Ectodermal cell (in vitro differentiated cells): ENCODE measurements around the gene CCNG2.

Source experiments
- H3K27ac ChIP-seq: 2 replicates; pipeline ENCODE4 v1.7.0; 2013; ENCODE audit warnings: mild to moderate bottlenecking, low read depth, low read length; ENCODE audit not compliant: insufficient read depth, poor library complexity, severe bottlenecking
- H3K27me3 ChIP-seq: 2 replicates; pipeline ENCODE4 v1.7.0; 2013; ENCODE audit warnings: mild to moderate bottlenecking, low read length; ENCODE audit not compliant: insufficient read depth, control insufficient read depth, poor library complexity, severe bottlenecking
- H3K36me3 ChIP-seq: one replicate; pipeline ENCODE4 v1.7.0; 2013; ENCODE audit warnings: low read length; ENCODE audit not compliant: control insufficient read depth, insufficient read depth
- H3K4me1 ChIP-seq: one replicate; pipeline ENCODE4 v1.7.0; 2013; ENCODE audit warnings: low read length; ENCODE audit not compliant: control insufficient read depth, insufficient read depth
- H3K4me3 ChIP-seq: 2 replicates; pipeline ENCODE4 v1.7.0; 2013; ENCODE audit warnings: low read depth, low read length, control low read depth; ENCODE audit not compliant: insufficient read depth
- H3K9me3 ChIP-seq: 2 replicates; pipeline ENCODE4 v1.7.0; 2013; ENCODE audit warnings: mild to moderate bottlenecking, low read length, moderate library complexity; ENCODE audit not compliant: control insufficient read depth
- WGBS, 2 experiments: methylation state at CpG; one replicate each; pipeline ENCODE4 v1.1.7; 2013; ENCODE audit warnings: missing lambda C conversion rate in 2 of 2; 5-methylcytosine and 5-hydroxymethylcytosine counted together

Gene CCNG2

DNA sequence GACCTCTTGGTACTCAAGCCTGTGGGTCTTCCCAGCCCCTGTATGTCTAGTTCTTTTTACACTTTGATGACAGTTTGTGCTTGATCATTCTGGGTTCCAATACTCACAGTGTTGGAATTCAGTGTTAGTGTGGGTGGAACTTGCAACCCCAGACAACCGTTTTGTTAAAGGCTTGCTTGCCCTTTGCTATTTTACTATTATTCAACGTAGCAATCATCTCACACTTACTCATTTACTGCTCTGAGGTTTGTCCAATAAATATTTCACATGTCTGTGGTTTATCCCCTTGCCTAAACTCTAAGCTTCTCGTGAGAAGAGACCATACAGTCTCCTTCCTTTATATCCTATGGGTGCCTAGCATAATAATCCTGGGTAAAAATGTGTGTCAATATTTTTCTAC lies 15.3 kb downstream of the CCNG2 start:
- Histone ChIP-seq H3K4me1 (peaks cover 45% of the 10 kb centered on the region), H3K4me3 (no peak overlapping the region), H3K9me3 (no peaks in the 10 kb centered on the region), H3K27ac (no peak overlapping the region), H3K27me3 (no peaks in the 10 kb centered on the region), H3K36me3 (peaks cover 26% of the 10 kb centered on the region)
- WGBS, 2 experiments: 87 to 89% methylated on average over 3 of the region's 3 CpGs

DNA sequence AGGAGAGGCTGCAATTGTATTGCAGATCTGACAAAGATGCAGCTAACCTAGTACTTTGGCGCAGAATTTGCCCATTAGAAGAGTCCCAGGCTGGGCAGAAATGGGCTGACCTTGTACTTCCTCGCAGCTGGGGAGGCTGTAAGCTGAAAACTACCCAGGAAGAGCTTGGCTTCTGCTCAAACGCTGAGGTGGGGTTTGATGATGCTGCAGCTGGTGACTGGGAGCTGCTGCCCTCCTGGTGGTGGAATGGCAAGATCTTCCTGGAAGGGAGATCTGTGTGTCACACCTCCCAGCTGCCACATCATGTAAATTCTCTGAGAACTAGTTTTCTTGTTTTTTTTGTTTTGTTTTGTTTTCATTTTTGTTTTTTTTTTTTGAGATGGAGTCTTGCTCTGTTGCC lies 17.4 kb downstream of the CCNG2 start:
- H3K36me3 ChIP-seq: peaks cover 16% of the 10 kb centered on the region
- H3K4me1 ChIP-seq: peaks cover 46% of the 10 kb centered on the region
- H3K9me3 ChIP-seq: no peaks in the 10 kb centered on the region
- no peak overlapping the region for H3K27ac ChIP-seq
- 76 to 80% methylated on average over 3 of the region's 3 CpGs for WGBS, 2 experiments
- no peak overlapping the region for H3K4me3 ChIP-seq
- H3K27me3 ChIP-seq: no peaks in the 10 kb centered on the region

DNA sequence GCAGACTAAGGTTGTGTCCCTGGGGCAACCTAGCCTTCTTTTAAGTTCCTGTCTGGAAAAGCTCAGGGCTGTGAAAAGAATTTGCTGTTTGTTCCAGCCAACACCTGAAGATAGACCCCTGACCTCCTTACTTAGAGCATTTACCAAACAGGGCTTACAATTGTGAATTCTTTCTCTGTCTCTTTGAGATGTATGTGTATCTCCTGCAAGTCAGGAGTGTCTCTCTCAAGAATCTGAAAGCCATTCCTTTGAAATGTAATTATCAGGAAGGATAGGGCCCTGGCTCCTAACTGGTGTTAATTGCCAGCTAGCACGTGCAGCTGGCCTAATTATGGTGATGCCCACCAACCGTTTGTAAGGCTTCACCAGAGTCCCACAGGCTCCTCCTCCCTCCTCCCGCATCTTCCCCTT lies 18.2 kb downstream of the CCNG2 start:
- no peaks in the 10 kb centered on the region for H3K9me3 ChIP-seq
- WGBS, 2 experiments: 0 to 2% methylated on average over 3 of the region's 3 CpGs
- peaks cover 8% of the 10 kb centered on the region for H3K36me3 ChIP-seq
- H3K27me3 ChIP-seq: no peaks in the 10 kb centered on the region
- peak overlapping the region; percentile 77 for H3K27ac ChIP-seq
- H3K4me1 ChIP-seq: peaks cover 48% of the 10 kb centered on the region
- no peak overlapping the region for H3K4me3 ChIP-seq

DNA sequence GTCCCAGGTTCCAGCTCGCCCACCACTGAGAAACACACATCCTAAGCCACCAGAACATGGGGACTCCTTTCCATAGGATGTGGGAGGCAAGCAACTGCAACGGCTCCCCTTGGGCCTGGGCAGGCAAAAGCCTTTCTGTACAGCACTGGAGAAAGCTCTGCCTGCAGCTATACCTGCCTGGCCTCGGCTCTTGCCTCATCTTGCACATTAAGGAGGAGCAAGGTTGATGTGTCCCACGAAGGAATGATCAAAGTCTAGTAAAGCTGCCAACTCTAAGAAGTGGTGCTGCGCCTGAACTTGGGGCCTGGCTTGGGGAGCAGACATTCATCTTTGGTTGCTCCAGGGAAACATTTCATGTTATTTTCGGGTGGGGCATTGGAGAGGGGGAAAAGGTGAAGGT lies 19.6 kb downstream of the CCNG2 start:
- H3K27me3 ChIP-seq: no peaks in the 10 kb centered on the region
- 63% methylated on average over 6 of the region's 6 CpGs for WGBS, 2 experiments
- no peaks in the 10 kb centered on the region for H3K36me3 ChIP-seq
- peak overlapping the region; percentile 97 for H3K27ac ChIP-seq
- no peak overlapping the region for H3K4me3 ChIP-seq
- H3K4me1 ChIP-seq: peaks cover 44% of the 10 kb centered on the region
- no peaks in the 10 kb centered on the region for H3K9me3 ChIP-seq

DNA sequence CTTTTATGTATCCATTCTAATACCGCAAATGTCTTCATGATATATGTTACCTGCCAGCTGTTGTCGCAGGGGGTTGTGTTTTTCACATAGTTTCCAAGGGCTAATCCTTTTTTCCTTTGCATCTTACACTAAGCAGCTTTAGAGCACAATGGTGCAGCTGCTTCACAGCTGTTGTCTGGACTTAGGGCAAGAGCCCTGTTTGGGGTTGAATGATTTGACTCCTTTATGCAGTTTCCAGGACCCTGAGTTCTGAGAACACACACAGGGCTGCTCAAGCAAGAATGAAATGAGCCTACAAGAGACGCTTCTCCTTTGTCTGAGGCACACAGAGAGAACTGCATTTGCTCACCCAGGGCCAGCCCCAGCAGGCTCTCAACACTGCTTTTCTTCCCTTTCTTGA lies 20.2 kb downstream of the CCNG2 start:
- Histone ChIP-seq H3K9me3 (no peaks in the 10 kb centered on the region), H3K4me1 (peaks cover 44% of the 10 kb centered on the region), H3K27me3 (no peaks in the 10 kb centered on the region), H3K27ac (peak overlapping the region; percentile 97), H3K36me3 (no peaks in the 10 kb centered on the region), H3K4me3 (no peak overlapping the region)
- WGBS, 2 experiments: 0 to 21% methylated on average over 1 to 3 of the region's 3 CpGs

DNA sequence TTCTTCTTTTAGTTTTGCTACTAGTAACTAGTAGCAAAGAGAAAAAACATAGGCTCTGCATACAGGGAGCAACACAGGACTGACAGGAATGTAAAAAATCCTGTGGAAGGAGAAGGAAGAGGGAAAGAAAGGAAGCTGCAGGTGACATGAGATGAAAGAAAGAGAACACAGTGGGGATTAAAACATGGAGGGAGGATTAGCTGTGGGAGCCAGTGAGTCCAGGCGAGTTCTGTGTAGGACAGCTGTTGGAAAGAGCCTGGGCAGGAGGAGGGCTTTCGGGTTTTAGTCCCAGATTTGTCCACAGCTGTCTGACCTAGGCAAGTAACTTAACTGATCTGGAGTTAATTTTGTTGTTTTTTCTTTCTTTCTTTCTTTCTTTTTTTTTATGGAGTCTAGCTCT lies 21.6 kb downstream of the CCNG2 start:
- Histone ChIP-seq H3K36me3 (no peaks in the 10 kb centered on the region), H3K27ac (no peak overlapping the region), H3K27me3 (no peaks in the 10 kb centered on the region), H3K4me1 (peaks cover 44% of the 10 kb centered on the region), H3K9me3 (no peaks in the 10 kb centered on the region), H3K4me3 (no peak overlapping the region)
- WGBS, 2 experiments: 8 to 19% methylated on average over 2 of the region's 2 CpGs

DNA sequence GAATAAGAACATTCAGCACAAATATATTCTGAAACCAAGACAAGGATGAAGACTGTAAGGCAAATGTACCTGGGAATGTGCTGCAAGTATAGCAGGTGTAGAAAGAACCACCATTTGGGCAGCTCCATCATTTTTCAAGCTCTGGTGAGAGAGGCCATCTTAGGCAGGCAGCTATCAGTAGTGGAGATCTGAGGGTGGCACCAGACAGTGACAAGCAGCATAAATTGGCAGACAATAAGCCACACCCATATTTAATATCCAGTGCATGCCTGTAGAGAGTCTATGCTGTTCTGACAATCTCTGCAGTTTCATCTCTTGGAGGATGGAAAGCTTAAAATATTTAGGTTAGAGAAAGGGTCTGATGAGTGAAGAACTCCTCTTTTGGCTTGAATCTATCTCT lies 22.5 kb downstream of the CCNG2 start:
- H3K36me3 ChIP-seq: no peaks in the 10 kb centered on the region
- peaks cover 44% of the 10 kb centered on the region for H3K4me1 ChIP-seq
- H3K27ac ChIP-seq: no peak overlapping the region
- no peaks in the 10 kb centered on the region for H3K27me3 ChIP-seq
- H3K4me3 ChIP-seq: no peak overlapping the region
- no peaks in the 10 kb centered on the region for H3K9me3 ChIP-seq

DNA sequence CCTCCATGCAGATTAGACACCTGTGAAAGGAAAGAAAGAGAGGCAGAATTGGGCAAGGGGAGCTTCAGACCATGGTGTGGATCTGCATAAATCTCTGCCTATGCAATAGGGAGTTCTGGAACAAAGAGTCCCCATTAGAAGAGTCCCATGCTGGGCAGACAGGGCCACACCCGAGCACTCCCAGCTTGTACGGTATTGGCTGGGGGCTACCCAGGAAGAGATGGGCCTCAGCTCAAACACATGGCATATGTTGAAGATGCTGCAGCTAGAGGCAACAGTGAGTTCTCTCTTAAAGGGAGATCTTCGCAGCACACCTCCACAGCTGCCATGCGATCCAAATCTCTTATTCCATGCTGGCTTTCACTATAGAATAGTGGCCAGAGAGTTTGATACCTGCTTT lies 24.7 kb downstream of the CCNG2 start:
- no peaks in the 10 kb centered on the region for H3K27me3 ChIP-seq
- H3K9me3 ChIP-seq: no peaks in the 10 kb centered on the region
- H3K4me1 ChIP-seq: peaks cover 26% of the 10 kb centered on the region
- WGBS, 2 experiments: 81 to 82% methylated on average over 4 of the region's 4 CpGs
- no peak overlapping the region for H3K4me3 ChIP-seq
- H3K36me3 ChIP-seq: no peaks in the 10 kb centered on the region
- H3K27ac ChIP-seq: no peak overlapping the region

DNA sequence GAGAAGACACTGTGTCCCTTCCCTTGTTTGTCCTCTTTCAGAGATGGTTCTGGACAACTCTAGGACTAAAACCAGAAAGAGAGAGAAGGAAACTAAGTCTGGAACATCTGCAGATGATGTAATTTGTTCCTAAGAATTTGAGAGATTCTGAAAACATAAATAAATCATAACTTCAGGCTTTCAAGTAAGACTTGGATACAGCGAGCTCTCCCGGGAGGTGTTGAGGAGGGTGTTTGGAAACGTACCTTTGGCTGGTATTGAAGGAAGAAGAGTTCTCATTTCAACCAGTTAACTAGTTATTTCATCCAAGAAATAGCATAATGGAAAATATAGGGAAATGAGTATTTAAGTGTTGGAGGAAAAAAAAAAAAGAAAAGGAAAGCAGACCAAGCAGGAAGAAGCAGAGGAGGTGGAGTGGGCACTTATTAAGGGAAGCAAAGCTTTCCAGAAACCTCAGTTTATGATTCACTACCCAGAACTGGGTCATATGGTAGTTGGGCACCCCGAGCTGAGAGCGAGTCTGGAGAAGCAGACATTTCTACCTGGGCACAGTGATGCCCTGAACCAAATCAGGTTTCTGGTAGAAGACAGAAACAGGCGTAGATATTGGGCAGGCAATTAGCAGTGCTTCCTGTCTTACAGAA lies 26.9 kb downstream of the CCNG2 start:
- H3K27me3 ChIP-seq: no peaks in the 10 kb centered on the region
- no peaks in the 10 kb centered on the region for H3K9me3 ChIP-seq
- H3K27ac ChIP-seq: no peak overlapping the region
- H3K4me3 ChIP-seq: no peak overlapping the region
- WGBS, 2 experiments: 94 to 97% methylated on average over 5 to 6 of the region's 6 CpGs
- H3K36me3 ChIP-seq: no peaks in the 10 kb centered on the region
- H3K4me1 ChIP-seq: peaks cover 22% of the 10 kb centered on the region

DNA sequence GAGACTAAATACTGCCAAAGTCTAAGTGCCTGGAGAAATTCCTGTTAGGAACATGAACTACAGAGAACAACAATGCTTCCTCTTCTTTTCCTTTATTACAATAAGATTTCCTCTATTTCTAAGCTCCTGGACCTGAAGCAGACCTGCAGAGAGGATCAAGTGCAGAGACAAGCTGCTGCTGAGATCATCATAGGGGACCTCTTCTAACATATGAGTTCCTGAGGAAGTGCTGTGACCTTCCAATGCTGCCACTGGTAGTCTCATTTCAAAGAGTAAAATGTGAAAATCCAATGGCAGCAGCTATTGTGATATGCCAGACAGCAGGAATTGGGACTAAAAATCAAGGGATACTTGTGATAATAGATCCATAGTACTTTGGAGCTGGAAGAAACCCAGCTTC lies 28.0 kb downstream of the CCNG2 start:
- Histone ChIP-seq H3K27ac (no peak overlapping the region), H3K9me3 (no peaks in the 10 kb centered on the region), H3K27me3 (no peaks in the 10 kb centered on the region), H3K4me3 (no peak overlapping the region), H3K4me1 (peaks cover 16% of the 10 kb centered on the region), H3K36me3 (no peaks in the 10 kb centered on the region)

DNA sequence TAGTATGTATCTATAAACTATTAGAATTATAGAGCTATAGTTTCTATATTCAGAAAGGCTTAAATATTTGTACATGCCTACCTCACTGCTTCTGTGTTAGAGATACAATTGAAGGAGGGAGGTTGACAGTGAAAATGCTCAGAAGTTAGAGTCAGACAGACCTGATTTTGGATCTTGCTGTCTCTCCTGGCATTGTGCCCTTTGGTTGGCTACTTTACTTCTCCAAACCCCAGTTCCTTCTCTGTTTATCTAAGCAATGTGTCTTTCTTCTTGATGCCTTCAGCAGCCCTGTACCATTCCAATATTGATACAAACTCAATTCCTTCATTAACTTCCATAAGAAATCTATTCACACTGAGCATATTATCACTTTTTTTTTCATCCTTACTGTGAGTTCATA lies 28.7 kb downstream of the CCNG2 start:
- no peaks in the 10 kb centered on the region for H3K27me3 ChIP-seq
- peaks cover 16% of the 10 kb centered on the region for H3K4me1 ChIP-seq
- no peaks in the 10 kb centered on the region for H3K36me3 ChIP-seq
- no peak overlapping the region for H3K27ac ChIP-seq
- H3K9me3 ChIP-seq: no peaks in the 10 kb centered on the region
- H3K4me3 ChIP-seq: no peak overlapping the region
